ENCODE measurements around the gene AGBL3.
"Not testable (repeated sequence)": the region's sequence is repeated elsewhere in the genome, so short reads cannot be mapped to it uniquely, and the experiment has no call there.

The AGBL3 gene

GRCh38 chr7:134962270-134962780, 24.0 kb upstream of the AGBL3 start:
- no peak overlapping the region for H3K27ac ChIP-seq (ENCODE audit: low read length)
- H3K4me1 ChIP-seq (ENCODE audit: insufficient read depth, low read length): no peaks in the 10 kb centered on the region
- TF ChIP-seq, protein P1, sequence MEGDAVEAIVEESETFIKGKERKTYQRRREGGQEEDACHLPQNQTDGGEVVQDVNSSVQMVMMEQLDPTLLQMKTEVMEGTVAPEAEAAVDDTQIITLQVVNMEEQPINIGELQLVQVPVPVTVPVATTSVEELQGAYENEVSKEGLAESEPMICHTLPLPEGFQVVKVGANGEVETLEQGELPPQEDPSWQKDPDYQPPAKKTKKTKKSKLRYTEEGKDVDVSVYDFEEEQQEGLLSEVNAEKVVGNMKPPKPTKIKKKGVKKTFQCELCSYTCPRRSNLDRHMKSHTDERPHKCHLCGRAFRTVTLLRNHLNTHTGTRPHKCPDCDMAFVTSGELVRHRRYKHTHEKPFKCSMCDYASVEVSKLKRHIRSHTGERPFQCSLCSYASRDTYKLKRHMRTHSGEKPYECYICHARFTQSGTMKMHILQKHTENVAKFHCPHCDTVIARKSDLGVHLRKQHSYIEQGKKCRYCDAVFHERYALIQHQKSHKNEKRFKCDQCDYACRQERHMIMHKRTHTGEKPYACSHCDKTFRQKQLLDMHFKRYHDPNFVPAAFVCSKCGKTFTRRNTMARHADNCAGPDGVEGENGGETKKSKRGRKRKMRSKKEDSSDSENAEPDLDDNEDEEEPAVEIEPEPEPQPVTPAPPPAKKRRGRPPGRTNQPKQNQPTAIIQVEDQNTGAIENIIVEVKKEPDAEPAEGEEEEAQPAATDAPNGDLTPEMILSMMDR (IDR thresholded peaks at IDR 0.05; ENCODE audit: borderline replicate concordance, extremely low read depth, low read length, poor library complexity, severe bottlenecking): no peak
- no peak for TF ChIP-seq EZH2 (IDR thresholded peaks at IDR 0.05; ENCODE audit: borderline replicate concordance, low read depth, low read length, severe bottlenecking)
- no peaks in the 10 kb centered on the region for H4K20me1 ChIP-seq (ENCODE audit: insufficient read depth, low read length)
- no peak overlapping the region for H3K4me3 ChIP-seq (ENCODE audit: low read depth in 1 of 2, low read length in 2 of 2)
- peaks cover 29% of the 10 kb centered on the region for H3K27me3 ChIP-seq (ENCODE audit: insufficient read depth, low read length, poor library complexity)
- H3K36me3 ChIP-seq (ENCODE audit: insufficient read depth, low read length): no peaks in the 10 kb centered on the region
- no peaks in the 10 kb centered on the region for H3K79me2 ChIP-seq (ENCODE audit: insufficient read depth, low read length)
- no peaks in the 10 kb centered on the region for H3K9me3 ChIP-seq (ENCODE audit: insufficient read depth, low read length, severe bottlenecking)
- H2AFZ ChIP-seq (ENCODE audit: low read depth, low read length): no peak overlapping the region
- no peak for DNase-seq
- no peak overlapping the region for H3K9ac ChIP-seq (ENCODE audit: low read depth, low read length)
- no peak overlapping the region for H3K4me2 ChIP-seq (ENCODE audit: insufficient read depth, low read length)
- no peak for ATAC-seq (ENCODE audit: insufficient read depth, low read depth)

- Histone ChIP-seq H3K4me1 (ENCODE audit: insufficient read depth, low read length) (no peaks in the 10 kb centered on the region), H3K4me2 (ENCODE audit: insufficient read depth, low read length) (no peak overlapping the region), H3K9ac (ENCODE audit: low read depth, low read length) (no peak overlapping the region), H2AFZ (ENCODE audit: low read depth, low read length) (no peak overlapping the region), H3K27me3 (ENCODE audit: insufficient read depth, low read length, poor library complexity) (peaks cover 29% of the 10 kb centered on the region), H3K4me3 (ENCODE audit: low read depth in 1 of 2, low read length in 2 of 2) (no peak overlapping the region), H3K79me2 (ENCODE audit: insufficient read depth, low read length) (no peaks in the 10 kb centered on the region), H3K9me3 (ENCODE audit: insufficient read depth, low read length, severe bottlenecking) (no peaks in the 10 kb centered on the region), H3K27ac (ENCODE audit: low read length) (no peak overlapping the region), H4K20me1 (ENCODE audit: insufficient read depth, low read length) (no peaks in the 10 kb centered on the region), H3K36me3 (ENCODE audit: insufficient read depth, low read length) (no peaks in the 10 kb centered on the region)
- no peak for DNase-seq
- TF ChIP-seq, protein P1 (IDR thresholded peaks at IDR 0.05; ENCODE audit: borderline replicate concordance, extremely low read depth, low read length, poor library complexity, severe bottlenecking): no peak
- TF ChIP-seq EZH2 (IDR thresholded peaks at IDR 0.05; ENCODE audit: borderline replicate concordance, low read depth, low read length, severe bottlenecking): no peak
- ATAC-seq (ENCODE audit: insufficient read depth, low read depth): no peak
Measured at GRCh38 chr7:134963036-134963435, 23.3 kb upstream of the AGBL3 start.

DNA sequence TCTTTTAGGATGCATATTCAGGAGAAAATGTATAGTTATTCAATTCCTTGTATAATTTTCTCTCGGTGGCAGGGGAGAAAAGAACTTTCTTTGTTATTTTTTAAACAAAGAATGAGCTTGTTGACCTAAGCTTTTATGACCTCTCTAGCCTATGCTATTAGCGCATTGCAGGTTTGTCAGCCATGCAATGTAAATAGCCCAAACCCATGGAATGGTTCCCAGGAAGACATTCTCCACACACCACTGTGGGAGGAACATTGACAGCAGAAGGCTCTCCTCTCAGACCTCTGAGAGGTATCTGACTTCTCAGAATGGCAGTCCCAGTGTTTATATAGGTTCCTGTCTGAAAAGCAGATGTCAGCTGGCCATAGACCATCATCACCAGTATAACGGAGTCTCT, 19.6 kb upstream of the AGBL3 start:
- Histone ChIP-seq H3K4me2 (ENCODE audit: insufficient read depth, low read length) (no peak overlapping the region), H3K27me3 (ENCODE audit: insufficient read depth, low read length, poor library complexity) (peaks cover 18% of the 10 kb centered on the region), H3K4me3 (ENCODE audit: low read depth in 1 of 2, low read length in 2 of 2) (no peak overlapping the region), H3K9me3 (ENCODE audit: insufficient read depth, low read length, severe bottlenecking) (no peaks in the 10 kb centered on the region), H4K20me1 (ENCODE audit: insufficient read depth, low read length) (no peaks in the 10 kb centered on the region), H3K4me1 (ENCODE audit: insufficient read depth, low read length) (no peaks in the 10 kb centered on the region), H2AFZ (ENCODE audit: low read depth, low read length) (no peak overlapping the region), H3K36me3 (ENCODE audit: insufficient read depth, low read length) (no peaks in the 10 kb centered on the region), H3K9ac (ENCODE audit: low read depth, low read length) (no peak overlapping the region), H3K27ac (ENCODE audit: low read length) (no peak overlapping the region), H3K79me2 (ENCODE audit: insufficient read depth, low read length) (no peaks in the 10 kb centered on the region)
- ATAC-seq (ENCODE audit: insufficient read depth, low read depth) (no peak), DNase-seq (no peak)
- TF ChIP-seq, protein P1 (IDR thresholded peaks at IDR 0.05; ENCODE audit: borderline replicate concordance, extremely low read depth, low read length, poor library complexity, severe bottlenecking): no peak
- no peak for TF ChIP-seq EZH2 (IDR thresholded peaks at IDR 0.05; ENCODE audit: borderline replicate concordance, low read depth, low read length, severe bottlenecking)

- TF ChIP-seq EZH2 (IDR thresholded peaks at IDR 0.05; ENCODE audit: borderline replicate concordance, low read depth, low read length, severe bottlenecking): no peak
- TF ChIP-seq, protein P1 (IDR thresholded peaks at IDR 0.05; ENCODE audit: borderline replicate concordance, extremely low read depth, low read length, poor library complexity, severe bottlenecking): no peak
- Histone ChIP-seq H3K9ac (ENCODE audit: low read depth, low read length) (no peak overlapping the region), H2AFZ (ENCODE audit: low read depth, low read length) (no peak overlapping the region)
Measured at GRCh38 chr7:134968110-134968509, 18.2 kb upstream of the AGBL3 start.

DNA sequence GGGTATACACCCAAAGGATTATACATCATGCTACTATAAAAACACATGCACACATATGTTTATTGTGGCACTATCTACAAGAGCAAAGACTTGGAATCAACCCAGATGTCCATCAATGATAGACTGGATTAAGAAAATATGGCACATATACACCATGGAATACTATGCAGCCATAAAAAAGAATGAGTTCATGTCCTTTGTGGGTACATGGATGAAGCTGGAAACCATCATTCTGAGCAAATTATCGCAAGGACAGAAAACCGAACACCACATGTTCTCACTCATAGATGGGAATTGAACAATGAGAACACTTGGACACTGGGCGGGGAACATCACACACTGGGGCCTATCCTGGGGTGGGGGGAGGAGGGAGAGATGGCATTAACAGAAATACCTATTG, 4.7 kb upstream of the AGBL3 start:
- H3K27me3 ChIP-seq (ENCODE audit: insufficient read depth, low read length, poor library complexity); H3K9ac ChIP-seq (ENCODE audit: low read depth, low read length); H3K9me3 ChIP-seq (ENCODE audit: insufficient read depth, low read length, severe bottlenecking); H4K20me1 ChIP-seq (ENCODE audit: insufficient read depth, low read length); H3K4me3 ChIP-seq (ENCODE audit: low read depth in 1 of 2, low read length in 2 of 2); H3K27ac ChIP-seq (ENCODE audit: low read length); H2AFZ ChIP-seq (ENCODE audit: low read depth, low read length); H3K36me3 ChIP-seq (ENCODE audit: insufficient read depth, low read length); ATAC-seq (ENCODE audit: insufficient read depth, low read depth); DNase-seq; H3K79me2 ChIP-seq (ENCODE audit: insufficient read depth, low read length); H3K4me1 ChIP-seq (ENCODE audit: insufficient read depth, low read length); H3K4me2 ChIP-seq (ENCODE audit: insufficient read depth, low read length): not testable (repeated sequence)

More at GRCh38 chr7:134968110-134968509, 18.2 kb upstream of the AGBL3 start:
- Histone ChIP-seq H3K4me1 (ENCODE audit: insufficient read depth, low read length) (no peaks in the 10 kb centered on the region), H4K20me1 (ENCODE audit: insufficient read depth, low read length) (no peaks in the 10 kb centered on the region), H3K27ac (ENCODE audit: low read length) (no peak overlapping the region), H3K4me3 (ENCODE audit: low read depth in 1 of 2, low read length in 2 of 2) (no peak overlapping the region), H3K79me2 (ENCODE audit: insufficient read depth, low read length) (no peaks in the 10 kb centered on the region), H3K4me2 (ENCODE audit: insufficient read depth, low read length) (no peak overlapping the region), H3K9me3 (ENCODE audit: insufficient read depth, low read length, severe bottlenecking) (no peaks in the 10 kb centered on the region), H3K27me3 (ENCODE audit: insufficient read depth, low read length, poor library complexity) (peaks cover 15% of the 10 kb centered on the region), H3K36me3 (ENCODE audit: insufficient read depth, low read length) (no peaks in the 10 kb centered on the region)
- DNase-seq (no peak), ATAC-seq (ENCODE audit: insufficient read depth, low read depth) (no peak)

Measured in DND-41 (cell line).